ACHN (cell line): ENCODE results near the gene MRPL33.
"Not testable (repeated sequence)": the region's sequence is repeated elsewhere in the genome, so short reads cannot be mapped to it uniquely, and the experiment has no call there.

Source experiments
- DNase-seq: peaks from one replicate; pipeline ENCODE4 v3.0.0-alpha.2; 2015
- in situ Hi-C: cut with HindIII; loops from 2 replicates; pipeline ENCODE4 v1.10.0; 2017; ENCODE audit warnings: low sequenced_read_pairs, low pct_ligation_motif_present, low pct_unique_long_range_greater_than_20kb

The MRPL33 gene

DNA sequence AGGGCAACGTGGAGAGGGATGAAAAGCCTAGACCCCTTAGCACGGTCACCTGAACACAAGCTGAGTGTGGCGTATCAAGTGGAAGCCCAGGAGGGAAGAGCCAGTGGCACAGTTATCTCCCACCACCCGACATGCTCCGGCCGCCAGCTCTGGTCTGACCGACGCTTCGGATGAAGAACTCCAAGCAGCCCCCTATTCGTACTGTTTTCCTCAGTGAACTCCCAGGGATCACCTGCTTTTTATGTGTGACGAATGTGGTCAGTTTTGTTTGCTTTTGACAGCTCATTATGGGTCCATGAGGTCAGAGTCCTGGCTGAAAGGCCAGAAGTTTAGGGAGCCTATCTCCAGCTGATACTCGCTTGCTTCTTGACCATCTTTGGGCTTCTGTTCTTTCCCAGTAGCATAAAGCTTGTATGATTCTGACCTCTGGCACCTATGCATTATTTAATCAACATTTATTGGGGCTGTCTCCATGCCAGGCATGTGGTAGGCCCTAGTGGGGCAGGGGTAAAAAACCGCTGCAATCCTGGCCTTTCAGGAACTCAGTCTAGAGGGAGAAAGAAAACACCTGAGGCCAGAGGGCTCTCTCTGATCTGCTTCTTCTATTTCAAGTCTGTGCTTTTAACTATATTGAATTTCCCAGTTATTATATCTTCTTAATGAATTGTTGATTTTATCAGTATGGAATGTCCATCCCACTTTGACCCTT lies 33.0 kb upstream of the MRPL33 start:
- in situ Hi-C loops = no loop called here
- no peak for DNase-seq

- no peak for DNase-seq
- in situ Hi-C loops = no loop called here
These were observed 32.5 kb upstream of the MRPL33 start for GRCh38 chr2:27739058-27739373.

DNA sequence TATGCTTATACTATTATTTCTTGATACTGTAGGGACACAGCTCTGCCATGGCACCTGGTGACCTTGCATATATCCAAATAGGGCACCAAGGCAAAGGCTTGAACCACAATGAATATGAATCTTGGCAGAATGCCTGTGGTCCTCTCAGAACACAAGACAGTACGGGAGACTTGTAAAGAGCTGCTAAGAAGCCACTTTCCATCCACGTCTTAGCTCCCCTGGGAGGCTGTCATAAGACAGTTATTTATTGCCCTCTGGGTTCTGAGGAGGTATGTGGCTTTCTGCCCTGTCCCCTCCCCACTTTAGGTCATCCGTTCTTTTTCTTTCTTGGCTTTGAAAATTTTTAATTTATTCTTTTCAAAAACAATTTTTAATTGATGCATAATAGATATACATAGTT lies 29.8 kb upstream of the MRPL33 start:
- in situ Hi-C loops = no loop called here
- no peak for DNase-seq

DNA sequence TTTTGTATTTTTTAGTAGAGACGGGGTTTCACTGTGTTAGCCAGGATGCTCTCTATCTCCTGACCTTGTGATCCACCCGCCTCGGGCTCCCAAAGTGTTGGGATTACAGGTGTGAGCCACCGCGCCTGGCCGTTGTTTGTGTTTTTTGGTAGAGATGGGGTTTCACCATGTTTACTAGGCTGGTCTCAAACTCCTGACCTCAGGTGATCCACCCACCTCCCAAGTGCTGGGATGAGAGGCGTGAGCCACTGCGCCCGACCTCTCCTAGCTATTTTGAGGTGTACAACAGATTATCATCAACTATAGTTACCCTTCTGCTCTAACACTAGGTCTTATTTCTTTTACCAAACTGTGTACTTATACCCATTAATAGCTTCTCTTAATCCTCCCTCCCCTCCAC lies 28.9 kb upstream of the MRPL33 start:
- in situ Hi-C loops = no loop called here

DNA sequence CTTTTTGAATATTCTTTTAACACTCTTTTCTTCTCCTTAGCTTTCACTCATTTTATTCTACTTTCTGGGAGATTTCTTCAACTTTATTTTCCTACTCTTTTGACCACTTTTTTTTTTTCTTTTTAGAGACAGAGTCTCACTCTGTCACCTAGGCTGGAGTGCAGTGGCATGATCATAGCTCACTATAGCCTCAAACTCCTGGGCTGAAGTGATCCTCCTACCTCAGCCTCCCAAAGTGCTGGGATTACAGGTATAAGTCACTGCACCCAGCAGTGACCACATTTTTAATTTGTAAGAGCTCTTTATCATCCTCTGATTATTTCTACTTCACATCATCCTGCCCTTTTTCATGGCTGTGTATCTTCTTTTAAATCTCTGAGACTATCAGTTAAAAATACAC lies 26.0 kb upstream of the MRPL33 start:
- DNase-seq, in situ Hi-C loops: not testable (repeated sequence)

More for the DNA sequence above, 28.9 kb upstream of the MRPL33 start:
- DNase-seq = no peak

DNA sequence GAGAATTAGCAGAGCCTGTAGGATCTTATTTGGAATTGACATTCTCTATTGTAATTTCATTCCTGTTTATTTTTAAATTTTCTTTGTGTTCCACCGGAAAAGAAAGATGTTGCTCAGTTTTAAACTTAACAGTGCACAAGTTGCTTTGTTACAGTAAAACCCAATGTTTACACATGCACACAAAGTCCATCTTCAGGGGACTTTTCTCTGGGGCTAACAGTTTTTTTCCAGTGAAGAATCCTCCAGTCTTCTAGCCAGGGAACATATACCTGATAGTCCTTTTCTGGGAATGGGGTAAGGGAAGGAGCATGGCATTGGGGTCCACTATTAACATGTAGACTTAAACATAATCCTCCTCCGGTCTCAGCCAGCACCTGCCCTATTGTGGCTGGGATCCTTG lies 25.2 kb upstream of the MRPL33 start:
- DNase-seq = no peak
- in situ Hi-C loops = no loop called here

DNA sequence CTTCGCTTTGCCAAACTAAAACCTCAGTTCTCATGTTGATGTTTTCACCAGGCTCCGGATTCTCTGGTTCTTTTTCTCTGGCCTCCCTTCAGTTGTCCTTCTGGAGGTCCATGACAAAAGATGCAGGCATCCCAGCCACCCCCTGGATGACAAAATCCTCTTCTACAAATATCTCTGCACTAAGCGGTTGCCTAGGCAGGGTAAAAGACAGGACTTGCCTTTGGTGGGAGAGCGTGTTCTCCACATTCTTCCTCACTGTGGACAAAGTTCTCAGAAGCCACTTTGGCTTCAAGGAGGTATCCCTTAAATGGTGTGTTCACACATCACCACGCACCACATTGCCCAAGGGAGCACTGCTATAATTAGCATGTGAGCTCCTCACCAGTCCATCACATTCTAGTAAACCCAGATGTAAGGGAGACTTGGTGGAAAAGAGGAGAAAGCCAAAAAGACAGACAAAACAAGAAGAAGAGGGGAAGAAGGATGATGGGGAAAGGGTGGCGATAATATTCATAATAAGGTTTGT lies 23.6 kb upstream of the MRPL33 start:
- in situ Hi-C loops = no loop called here
- no peak for DNase-seq

DNA sequence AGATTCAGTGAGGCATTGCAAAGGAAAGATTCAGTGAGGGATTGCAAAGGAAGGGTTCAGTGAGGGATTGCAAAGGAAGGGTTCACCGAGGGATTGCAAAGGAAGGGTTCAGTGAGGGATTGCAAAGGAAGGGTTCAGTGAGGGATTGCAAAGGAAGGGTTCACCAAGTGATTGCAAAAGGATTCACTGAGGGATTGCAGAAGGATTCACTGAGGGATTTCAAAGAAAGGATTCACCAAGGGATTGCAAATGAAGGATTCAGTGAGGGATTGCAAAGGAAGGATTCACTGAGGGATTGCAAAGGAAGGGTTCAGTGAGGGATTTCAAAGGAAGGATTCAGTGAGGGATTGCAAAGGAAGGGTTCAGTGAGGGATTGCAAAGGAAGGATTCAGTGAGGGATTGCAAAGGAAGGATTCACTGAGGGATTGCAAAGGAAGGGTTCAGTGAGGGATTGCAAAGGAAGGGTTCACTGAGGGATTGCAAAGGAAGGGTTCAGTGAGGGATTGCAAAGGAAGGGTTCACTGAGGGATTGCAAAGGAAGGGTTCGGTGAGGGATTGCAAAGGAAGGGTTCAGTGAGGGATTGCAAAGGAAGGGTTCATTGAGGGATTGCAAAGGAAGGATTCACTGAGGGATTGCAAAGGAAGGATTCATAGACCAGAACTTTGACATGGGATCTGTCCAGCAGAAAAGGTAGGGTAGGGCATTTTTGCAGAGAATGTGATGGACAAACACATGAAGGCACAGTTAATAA lies 22.5 kb upstream of the MRPL33 start:
- in situ Hi-C loops, DNase-seq: not testable (repeated sequence)

DNA sequence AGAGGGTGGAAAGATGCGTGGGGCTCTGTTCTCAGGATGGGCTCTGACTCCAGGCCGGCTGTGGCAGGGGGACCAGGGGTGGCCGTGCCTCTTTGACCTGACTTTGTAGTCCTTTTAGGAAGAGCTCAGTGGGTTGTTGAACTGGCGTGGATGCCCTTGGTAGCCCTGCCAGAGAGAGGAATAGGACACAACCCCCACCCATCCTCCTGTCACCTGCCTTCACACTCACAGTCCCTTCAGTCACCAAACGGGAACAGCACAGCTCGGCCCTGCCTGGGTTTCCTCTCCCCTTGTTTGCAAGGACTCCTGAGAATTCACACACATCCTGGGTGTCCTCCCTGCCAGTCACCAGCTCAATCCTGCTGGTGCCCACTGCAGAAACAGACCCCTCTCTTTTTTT lies 20.1 kb upstream of the MRPL33 start:
- no peak for DNase-seq
- in situ Hi-C loops = no loop called here

- peak; percentile 63 for DNase-seq
These were observed 18.8 kb upstream of the MRPL33 start for GRCh38 chr2:27752551-27753237.

GRCh38 chr2:27754138-27754588 lies 17.4 kb upstream of the MRPL33 start:
- peak; percentile 89 for DNase-seq
- in situ Hi-C loops = no loop called here

More at GRCh38 chr2:27752551-27753237, 18.8 kb upstream of the MRPL33 start:
- in situ Hi-C loops = no loop called here

DNA sequence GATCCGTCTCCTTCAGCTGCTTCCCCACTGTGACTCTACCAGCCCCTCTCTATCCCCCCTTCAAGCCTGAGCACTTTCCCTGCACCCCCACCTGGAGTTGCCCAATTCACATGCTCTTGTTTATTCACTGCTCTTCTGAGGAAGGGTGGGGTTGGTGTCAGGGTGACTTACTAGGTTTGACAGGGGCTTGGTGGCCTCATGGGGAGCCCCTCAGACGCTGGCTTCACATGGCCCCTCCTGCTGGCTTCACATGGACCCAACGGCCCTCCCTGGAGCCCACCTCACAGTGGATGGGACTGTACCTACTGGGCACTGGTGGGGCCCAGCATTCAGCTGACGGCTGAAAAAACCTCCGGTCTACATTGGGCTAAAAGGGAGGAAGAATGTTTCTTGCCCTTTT lies 16.7 kb upstream of the MRPL33 start:
- DNase-seq = no peak
- in situ Hi-C loops = no loop called here

DNA sequence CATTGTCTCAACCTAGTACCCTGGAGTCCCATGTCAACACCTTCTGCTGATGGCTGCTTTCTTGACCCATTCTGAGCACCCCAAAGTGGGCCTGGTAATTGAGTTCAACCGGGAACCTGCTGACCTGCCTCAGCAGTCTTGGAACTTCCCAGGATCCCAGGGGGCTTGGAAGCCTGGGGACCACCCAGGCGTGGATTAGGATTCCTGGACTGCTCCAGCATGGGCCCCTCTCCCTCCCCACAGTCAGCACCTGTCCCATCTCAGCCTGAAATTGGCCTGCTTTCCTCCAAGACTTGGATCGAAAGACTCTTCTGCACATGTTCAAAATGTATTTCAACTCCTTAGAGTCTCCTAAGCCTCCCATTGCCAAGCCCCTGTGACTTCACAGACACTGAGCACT lies 15.4 kb upstream of the MRPL33 start:
- no peak for DNase-seq
- in situ Hi-C loops = no loop called here

- in situ Hi-C loops = no loop called here
- DNase-seq = no peak
These were observed 14.7 kb upstream of the MRPL33 start for GRCh38 chr2:27756544-27757498.

DNA sequence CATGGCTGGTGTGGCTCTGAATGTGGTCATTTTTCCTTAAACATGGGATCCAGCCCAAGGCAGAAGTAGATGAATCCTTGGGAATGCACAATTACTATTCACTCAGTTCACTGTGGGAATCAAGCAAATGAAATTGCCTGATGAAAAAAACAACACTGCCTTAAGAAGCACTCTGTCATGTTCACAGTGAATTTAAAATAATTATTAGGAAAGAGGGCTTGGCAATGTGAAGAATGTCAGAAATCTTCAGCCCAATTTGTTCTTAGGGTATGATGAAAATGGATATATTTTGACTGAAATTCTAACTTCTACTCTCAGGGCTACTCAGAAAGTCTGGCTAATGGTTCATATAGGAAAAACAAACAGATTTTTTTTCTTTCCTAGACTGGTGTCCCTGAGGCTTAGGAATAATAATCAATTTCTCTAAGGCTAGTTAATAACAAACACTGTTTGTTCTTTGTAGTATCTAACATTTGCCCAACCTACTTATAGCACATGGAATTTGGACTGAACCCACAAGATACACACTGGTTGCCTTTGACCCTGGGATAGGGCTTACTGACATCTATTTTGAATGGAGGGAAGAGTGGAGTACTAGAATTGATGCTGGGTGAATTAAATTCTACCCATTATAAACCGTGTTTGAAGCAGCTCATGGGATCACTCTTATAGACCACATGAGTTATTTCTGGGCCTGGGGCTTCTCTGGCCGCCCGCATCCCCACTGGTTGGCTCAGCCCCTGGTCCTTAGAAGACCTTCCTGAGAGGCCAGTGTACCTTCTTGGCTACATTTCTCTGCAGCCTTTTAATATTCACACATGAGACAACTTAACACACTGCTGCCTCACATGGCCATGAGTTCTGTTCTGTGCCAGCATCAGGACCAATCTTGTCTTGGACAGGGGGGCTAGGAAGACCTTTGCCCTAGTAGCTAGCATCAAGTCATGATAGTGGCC lies 8.3 kb upstream of the MRPL33 start:
- in situ Hi-C loops = no loop called here
- DNase-seq = no peak

- in situ Hi-C loops = no loop called here
- DNase-seq = no peak
These were observed 7.6 kb upstream of the MRPL33 start for GRCh38 chr2:27763907-27764267.

GRCh38 chr2:27764526-27764925 lies 7.0 kb upstream of the MRPL33 start:
- DNase-seq, in situ Hi-C loops: not testable (repeated sequence)
